GM12892 (cell line): ENCODE data around the gene IQGAP2.

Experiments used
- POLR2A ChIP-seq: IDR thresholded peaks from 2 replicates; pipeline ENCODE4 v1.6.1; 2011; ENCODE audit warnings: low read depth, low read length, control low read depth
- POLR2AphosphoS5 ChIP-seq: IDR thresholded peaks from 2 replicates; pipeline ENCODE4 v1.6.1; 2011; ENCODE audit warnings: low read depth, low read length, control low read depth

DNA sequence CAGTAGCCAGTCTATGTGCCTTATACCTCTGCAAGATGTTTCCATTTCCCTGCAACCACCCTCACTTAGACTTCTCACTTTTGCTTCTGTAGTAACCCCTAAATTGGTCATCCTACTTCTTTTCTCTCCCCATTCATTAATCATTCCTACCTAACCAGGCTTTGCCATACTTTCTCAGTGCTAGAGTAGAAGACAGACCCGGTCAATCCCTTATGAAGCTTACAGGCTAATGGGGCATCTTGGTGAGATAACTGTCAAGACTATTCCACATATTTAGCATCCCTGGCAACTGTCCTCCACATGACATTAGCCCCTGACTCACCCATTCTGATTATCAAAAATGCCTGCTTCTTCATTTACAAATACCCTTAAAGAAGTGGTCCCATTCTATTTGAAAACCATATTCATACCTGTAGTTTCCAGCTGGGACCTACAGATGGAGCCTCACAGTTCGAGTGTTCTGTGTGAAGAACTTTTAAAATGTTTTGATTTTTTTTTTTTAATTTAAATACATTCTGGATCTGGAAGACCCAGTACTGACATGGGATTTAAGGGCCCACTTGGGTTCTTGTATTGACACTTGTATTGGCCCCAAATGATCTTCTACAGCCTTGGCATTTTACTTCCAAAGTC, 199.1 kb downstream of the IQGAP2 start:
- TF ChIP-seq POLR2A (no peak), POLR2AphosphoS5 (no peak)
